ENCODE data around the gene COLGALT1.

GRCh38 chr19:17606590-17607185 lies 51.2 kb downstream of the COLGALT1 start:
- TF ChIP-seq CTCF (IDR thresholded peaks at IDR 0.05 in 2 of 3, conservative IDR thresholded peaks at IDR 0.05 in 1 of 3; ENCODE audit: insufficient read depth in 2 of 3, low read depth in 1 of 3, low read length in 3 of 3) (peak in 1 of 3 experiments; percentile 33; a peak in 1 of 6 replicates), STAT5A (IDR thresholded peaks at IDR 0.05; ENCODE audit: borderline replicate concordance, low read length) (no peak), ATF2 (CRISPR knock-in tag; IDR thresholded peaks at IDR 0.05) (no peak), PHF8 (IDR thresholded peaks at IDR 0.05; ENCODE audit: borderline replicate concordance, low read length) (no peak), E2F6 (IDR thresholded peaks at IDR 0.05; ENCODE audit: borderline replicate concordance in 1 of 2, extremely low read depth in 1 of 2, insufficient read depth in 1 of 2, insufficient read length in 1 of 2, low read depth in 1 of 2, low read length in 1 of 2, poor library complexity in 1 of 2, severe bottlenecking in 1 of 2) (no peak), HCFC1 (IDR thresholded peaks at IDR 0.05; ENCODE audit: low read depth, low read length) (no peak; the same call in 1 of the 2 replicates), NBN (IDR thresholded peaks at IDR 0.05; ENCODE audit: low read depth) (no peak), TARDBP (IDR thresholded peaks at IDR 0.05) (no peak)
- TF ChIP-seq, protein P1, sequence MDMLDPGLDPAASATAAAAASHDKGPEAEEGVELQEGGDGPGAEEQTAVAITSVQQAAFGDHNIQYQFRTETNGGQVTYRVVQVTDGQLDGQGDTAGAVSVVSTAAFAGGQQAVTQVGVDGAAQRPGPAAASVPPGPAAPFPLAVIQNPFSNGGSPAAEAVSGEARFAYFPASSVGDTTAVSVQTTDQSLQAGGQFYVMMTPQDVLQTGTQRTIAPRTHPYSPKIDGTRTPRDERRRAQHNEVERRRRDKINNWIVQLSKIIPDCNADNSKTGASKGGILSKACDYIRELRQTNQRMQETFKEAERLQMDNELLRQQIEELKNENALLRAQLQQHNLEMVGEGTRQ (CRISPR knock-in tag; IDR thresholded peaks at IDR 0.05): no peak

Measured in K562 (cell line).